GM12801 (cell line): ENCODE data around the gene HHIPL1.

ENCODE experiments used
- TF ChIP-seq, protein P1 (sequence below): IDR thresholded peaks from one replicate; pipeline ENCODE4 v1.5.1; 2011; ENCODE audit warnings: control low read depth; ENCODE audit not compliant: insufficient read length; ENCODE audit errors: extremely low read depth

The HHIPL1 gene

DNA sequence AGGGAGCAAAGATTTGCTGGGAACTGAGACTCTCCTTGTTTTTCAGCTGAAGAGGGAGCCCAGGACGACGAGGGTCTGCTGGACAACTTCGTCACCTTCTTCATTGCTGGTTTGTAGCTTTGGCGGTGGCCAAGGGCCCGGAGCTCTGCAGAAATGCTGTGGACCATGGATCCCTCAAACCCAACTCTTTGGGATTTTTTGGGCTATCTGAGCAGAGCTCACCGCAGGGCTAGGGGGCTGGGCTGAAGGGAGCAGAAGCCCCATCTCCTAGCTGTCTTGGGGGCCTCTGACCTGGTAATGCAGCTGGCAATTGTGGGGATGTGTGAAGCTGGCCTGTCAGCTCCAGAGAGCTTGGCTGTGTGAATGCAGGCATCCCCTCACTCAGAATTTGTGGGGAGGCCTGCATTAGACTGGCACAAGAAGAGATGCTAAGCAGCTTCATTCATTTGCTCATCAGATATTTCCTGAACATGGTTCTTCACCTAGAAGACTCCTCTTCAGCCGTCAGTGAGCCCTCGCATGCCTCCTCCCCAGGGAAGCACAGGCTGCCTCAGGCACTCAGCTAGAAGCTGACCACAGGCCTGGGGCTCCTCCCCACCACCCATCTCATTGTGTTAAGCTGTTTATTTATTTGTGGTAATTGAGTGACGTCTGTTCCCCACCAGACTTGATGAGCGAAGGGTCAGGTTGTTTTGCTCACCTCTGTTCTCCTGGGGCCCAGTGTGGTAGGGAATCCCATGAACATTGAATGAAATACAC, 71.3 kb downstream of the HHIPL1 start:
- TF ChIP-seq, protein P1, sequence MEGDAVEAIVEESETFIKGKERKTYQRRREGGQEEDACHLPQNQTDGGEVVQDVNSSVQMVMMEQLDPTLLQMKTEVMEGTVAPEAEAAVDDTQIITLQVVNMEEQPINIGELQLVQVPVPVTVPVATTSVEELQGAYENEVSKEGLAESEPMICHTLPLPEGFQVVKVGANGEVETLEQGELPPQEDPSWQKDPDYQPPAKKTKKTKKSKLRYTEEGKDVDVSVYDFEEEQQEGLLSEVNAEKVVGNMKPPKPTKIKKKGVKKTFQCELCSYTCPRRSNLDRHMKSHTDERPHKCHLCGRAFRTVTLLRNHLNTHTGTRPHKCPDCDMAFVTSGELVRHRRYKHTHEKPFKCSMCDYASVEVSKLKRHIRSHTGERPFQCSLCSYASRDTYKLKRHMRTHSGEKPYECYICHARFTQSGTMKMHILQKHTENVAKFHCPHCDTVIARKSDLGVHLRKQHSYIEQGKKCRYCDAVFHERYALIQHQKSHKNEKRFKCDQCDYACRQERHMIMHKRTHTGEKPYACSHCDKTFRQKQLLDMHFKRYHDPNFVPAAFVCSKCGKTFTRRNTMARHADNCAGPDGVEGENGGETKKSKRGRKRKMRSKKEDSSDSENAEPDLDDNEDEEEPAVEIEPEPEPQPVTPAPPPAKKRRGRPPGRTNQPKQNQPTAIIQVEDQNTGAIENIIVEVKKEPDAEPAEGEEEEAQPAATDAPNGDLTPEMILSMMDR, result no peak

DNA sequence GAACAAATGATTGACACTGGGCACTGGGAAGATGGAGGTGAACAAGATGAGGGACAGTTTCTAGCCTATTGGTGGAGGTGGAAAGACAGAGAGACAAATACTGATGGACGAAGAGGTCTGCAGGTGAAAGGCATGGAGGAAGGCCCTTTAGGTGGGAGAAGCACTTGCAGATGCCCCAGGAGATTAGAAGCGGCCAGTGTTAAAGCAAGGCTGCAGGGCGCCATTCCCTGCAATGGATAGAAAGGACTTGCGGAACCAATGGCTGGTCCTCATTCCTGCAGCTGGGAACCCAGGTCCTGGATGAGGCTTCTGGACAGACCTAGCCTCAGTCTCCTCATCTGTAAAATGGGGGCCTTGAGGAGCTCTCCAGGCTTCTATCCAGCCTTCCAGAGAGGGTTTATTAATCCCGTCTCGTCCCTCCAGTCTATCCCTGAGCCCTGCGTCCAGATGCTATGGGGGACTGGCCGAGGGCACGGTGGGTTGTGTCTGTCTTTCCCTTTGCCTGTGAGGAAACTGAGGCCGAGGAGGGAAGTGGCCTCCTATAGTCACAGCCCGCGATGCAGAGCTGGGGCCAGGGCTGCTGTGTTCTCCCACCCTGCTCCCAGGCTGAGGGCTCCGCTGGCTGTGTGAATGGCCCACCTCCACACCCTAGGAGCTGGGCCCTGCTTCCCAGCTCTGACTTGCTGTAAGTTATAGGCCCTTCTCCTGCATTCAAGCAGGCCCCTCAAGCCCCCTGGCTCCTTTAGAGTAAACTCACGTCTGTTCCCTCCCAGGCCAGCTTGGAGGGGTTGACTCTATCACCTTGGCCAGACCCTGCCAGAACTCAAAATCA, 72.1 kb downstream of the HHIPL1 start:
- TF ChIP-seq, protein P1, result no peak

DNA sequence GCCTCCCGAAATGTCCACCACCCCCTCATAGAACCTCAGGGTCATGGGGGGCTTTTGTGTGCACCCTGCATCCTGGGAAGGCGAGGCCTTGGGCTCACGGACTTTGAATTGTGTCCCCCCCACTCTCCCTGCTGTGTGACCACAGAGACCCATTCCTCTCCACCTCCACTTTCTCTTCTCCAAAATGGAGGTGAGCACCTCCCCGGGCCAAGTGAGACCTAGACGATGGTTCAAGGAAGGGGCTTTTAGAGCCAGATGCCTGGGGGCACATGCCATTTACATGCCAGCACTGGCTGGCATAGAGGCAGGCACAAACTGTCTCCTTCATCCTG, 72.7 kb downstream of the HHIPL1 start:
- TF ChIP-seq, protein P1, result no peak

DNA sequence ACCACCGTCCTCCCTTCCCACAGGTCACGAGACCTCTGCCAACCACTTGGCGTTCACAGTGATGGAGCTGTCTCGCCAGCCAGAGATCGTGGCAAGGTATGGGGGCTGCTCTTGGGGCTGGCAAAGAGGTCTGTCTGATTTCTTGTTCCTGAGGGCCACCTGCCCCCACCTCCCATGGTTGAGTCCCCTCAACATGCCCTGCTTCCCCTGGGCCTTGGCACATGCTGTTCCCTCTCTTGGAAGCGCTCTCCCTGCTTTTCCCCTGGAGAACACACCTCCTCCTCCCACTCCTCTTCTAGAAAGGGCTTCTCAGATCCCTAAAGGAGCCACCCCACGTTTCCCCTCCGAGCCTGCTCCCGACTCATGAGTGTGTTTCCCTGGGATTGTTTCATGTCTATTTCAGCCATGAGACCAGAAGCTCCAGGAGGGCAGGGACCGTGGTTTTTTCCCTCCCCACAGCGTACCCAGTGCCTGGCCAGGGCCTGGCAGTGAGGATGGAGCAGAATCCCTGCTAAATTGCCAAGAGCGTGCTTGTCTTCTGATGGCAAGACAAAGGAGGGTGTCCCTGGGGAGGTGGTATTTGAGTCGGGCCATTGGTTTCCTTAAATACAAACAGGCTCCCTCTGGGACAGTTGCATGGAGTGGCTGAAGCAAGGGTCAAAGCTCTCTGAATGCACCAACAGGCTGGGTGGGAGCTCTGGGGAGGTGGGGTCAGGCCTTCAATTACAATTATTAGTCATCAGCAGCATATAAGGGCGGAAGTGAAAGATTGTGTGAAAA, 73.3 kb downstream of the HHIPL1 start:
- TF ChIP-seq, protein P1, result no peak

DNA sequence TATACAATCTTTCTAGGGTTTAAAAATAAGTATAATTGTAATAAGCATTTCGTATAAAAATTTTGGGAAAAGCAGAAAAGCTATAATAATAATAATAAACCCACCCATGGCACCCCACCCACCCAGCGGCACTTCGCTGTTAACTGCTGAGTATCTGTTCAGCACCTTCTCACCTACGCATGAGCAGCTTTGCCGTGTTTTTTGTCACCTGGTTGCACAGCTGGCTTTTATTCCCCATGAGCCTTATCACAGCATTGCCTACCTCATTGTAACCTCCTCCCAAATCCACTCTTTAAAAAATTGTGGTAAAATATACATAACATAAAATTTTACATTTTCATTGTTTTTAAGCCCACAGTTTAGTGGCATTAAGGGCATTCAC, 73.9 kb downstream of the HHIPL1 start:
- TF ChIP-seq, protein P1, result no peak

DNA sequence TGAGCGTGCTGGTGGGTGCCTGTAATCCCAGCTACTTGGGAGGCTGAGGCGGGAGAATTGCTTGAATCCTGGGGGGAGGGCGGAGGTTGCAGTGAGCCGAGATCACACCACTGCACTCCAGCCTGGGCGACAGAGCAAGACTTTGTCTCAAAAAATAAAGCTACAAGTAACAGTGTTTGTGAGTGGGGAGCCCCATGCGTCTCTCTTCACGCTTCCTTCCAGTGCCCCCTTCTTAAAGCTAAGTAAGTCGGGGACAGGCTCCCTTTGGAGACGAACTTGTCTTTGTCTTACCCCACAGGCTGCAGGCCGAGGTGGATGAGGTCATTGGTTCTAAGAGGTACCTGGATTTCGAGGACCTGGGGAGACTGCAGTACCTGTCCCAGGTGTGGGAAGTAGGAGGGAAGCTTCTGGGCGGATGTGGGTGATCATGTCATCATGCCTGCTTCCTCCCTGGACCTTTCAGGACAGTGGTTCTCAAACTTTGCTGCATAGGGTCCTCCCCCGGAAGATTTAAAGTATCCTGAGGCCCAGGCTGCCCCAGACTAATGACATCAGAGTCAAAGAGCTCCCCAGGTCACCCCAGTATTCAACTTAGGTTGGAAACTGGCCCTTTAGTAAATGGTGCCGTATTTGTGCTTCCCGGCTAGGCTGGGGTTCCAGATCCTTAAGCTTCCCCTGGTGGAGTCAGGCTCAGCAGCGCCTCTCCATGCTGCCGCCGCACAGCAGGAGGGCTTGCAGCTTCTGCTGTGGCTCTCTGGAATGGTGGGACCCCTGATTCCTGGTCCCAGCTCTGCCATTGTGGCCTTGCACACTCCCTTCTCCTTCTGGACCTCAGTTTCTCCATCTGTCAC, 76.2 kb downstream of the HHIPL1 start:
- TF ChIP-seq, protein P1, result no peak
